ENCODE results near the gene FOXRED1.
"Not testable (repeated sequence)": the region's sequence is repeated elsewhere in the genome, so short reads cannot be mapped to it uniquely, and the experiment has no call there.

Gene FOXRED1

GRCh38 chr11:126277322-126277721 lies 8.4 kb downstream of the FOXRED1 start:
- DNase-seq (ENCODE audit: low spot score), result no peak

GRCh38 chr11:126277780-126278179 lies 8.8 kb downstream of the FOXRED1 start:
- no peak for DNase-seq (ENCODE audit: low spot score)

GRCh38 chr11:126279191-126279590 lies 10.2 kb downstream of the FOXRED1 start:
- no peak for DNase-seq (ENCODE audit: low spot score)

GRCh38 chr11:126280595-126280994 lies 11.6 kb downstream of the FOXRED1 start:
- DNase-seq (ENCODE audit: low spot score), result no peak

GRCh38 chr11:126281245-126281644 lies 12.3 kb downstream of the FOXRED1 start:
- no peak for DNase-seq (ENCODE audit: low spot score)

GRCh38 chr11:126281666-126282175 lies 12.8 kb downstream of the FOXRED1 start:
- DNase-seq (ENCODE audit: low spot score), result no peak

- peak; percentile 49 for DNase-seq (ENCODE audit: low spot score)
Observed at GRCh38 chr11:126282361-126282735, 13.4 kb downstream of the FOXRED1 start.

GRCh38 chr11:126282736-126283591 lies 14.0 kb downstream of the FOXRED1 start, which contains the start of gene TIRAP:
TSS of gene TIRAP (plus strand) at chr11:126283093. CDS start at chr11:126290895, 7,802 bp downstream.
- DNase-seq (ENCODE audit: low spot score), result peak; percentile 52

GRCh38 chr11:126284829-126285228 lies 15.9 kb downstream of the FOXRED1 start:
- DNase-seq (ENCODE audit: low spot score), result no peak

GRCh38 chr11:126288237-126288636 lies 19.3 kb downstream of the FOXRED1 start:
- DNase-seq (ENCODE audit: low spot score), result no peak

GRCh38 chr11:126290887-126291286 lies 21.9 kb downstream of the FOXRED1 start:
- no peak for DNase-seq (ENCODE audit: low spot score)

- DNase-seq (ENCODE audit: low spot score), result no peak
Observed at GRCh38 chr11:126293726-126294125, 24.8 kb downstream of the FOXRED1 start.

- DNase-seq (ENCODE audit: low spot score), result no peak
Observed at GRCh38 chr11:126297004-126297403, 28.1 kb downstream of the FOXRED1 start.

GRCh38 chr11:126303623-126304456 lies 34.9 kb downstream of the FOXRED1 start, which contains the start of gene DCPS:
TSS of gene DCPS (plus strand) at chr11:126304060. CDS start at chr11:126304081, 21 bp downstream.
- DNase-seq (ENCODE audit: low spot score), result peak; percentile 93

GRCh38 chr11:126304457-126305075 lies 35.6 kb downstream of the FOXRED1 start:
- no peak for DNase-seq (ENCODE audit: low spot score)

- peak; percentile 34 for DNase-seq (ENCODE audit: low spot score)
Observed at GRCh38 chr11:126305699-126306098, 36.7 kb downstream of the FOXRED1 start.

GRCh38 chr11:126307706-126308105 lies 38.8 kb downstream of the FOXRED1 start:
- DNase-seq (ENCODE audit: low spot score), result no peak

GRCh38 chr11:126308271-126308671 lies 39.3 kb downstream of the FOXRED1 start:
- no peak for DNase-seq (ENCODE audit: low spot score)

GRCh38 chr11:126308771-126309170 lies 39.8 kb downstream of the FOXRED1 start:
- DNase-seq (ENCODE audit: low spot score), result not testable (repeated sequence)

GRCh38 chr11:126310200-126310991 lies 41.4 kb downstream of the FOXRED1 start:
- DNase-seq (ENCODE audit: low spot score), result peak; percentile 47

GRCh38 chr11:126310992-126311310 lies 42.0 kb downstream of the FOXRED1 start:
- DNase-seq (ENCODE audit: low spot score), result no peak

Data from germinal center (tissue), 1 donor.